Measurements from ENCODE around the gene ETFA. TPM values are rescaled to one million over a fixed set of nuclear protein-coding genes. Genes with fewer than 3 reads are reported as not detected.

ETFA gene
- total RNA-seq, 3 donors from 2014 or later (not counting 1 experiment from before 2014, with no cell fraction given) = 71.9 to 93.1 (median 79.8) TPM

GRCh38 chr15:76229266-76229665 lies 82.0 kb downstream of the ETFA start:
- intact Hi-C loops (cut with micrococcal nuclease) = no loop called here
- WGBS (ENCODE audit: insufficient coverage) = 100% methylated on average over 1 of the region's 1 CpG
- no peaks in the 10 kb centered on the region for H3K36me3 Mint-ChIP-seq
- DNase-seq (no peak), ATAC-seq (no peak)
- no peak for TF ChIP-seq CTCF (IDR thresholded peaks at IDR 0.05)
- Histone ChIP-seq H3K9me3 (ENCODE audit: control insufficient read depth, insufficient read depth, low read length) (no peaks in the 10 kb centered on the region), H3K4me3 (ENCODE audit: low read length) (no peak overlapping the region), H3K36me3 (ENCODE audit: control insufficient read depth, insufficient read depth, low read length) (peaks cover 21% of the 10 kb centered on the region), H3K27ac (ENCODE audit: low read length) (no peak overlapping the region), H3K4me1 (ENCODE audit: control insufficient read depth, insufficient read depth, low read length) (no peaks in the 10 kb centered on the region), H3K27me3 (ENCODE audit: control insufficient read depth, insufficient read depth, low read length) (no peaks in the 10 kb centered on the region)
- H3K4me3 Mint-ChIP-seq = no peak overlapping the region
- H3K9me3 Mint-ChIP-seq = no peaks in the 10 kb centered on the region
- no peaks in the 10 kb centered on the region for H3K4me1 Mint-ChIP-seq
- no peaks in the 10 kb centered on the region for H3K27me3 Mint-ChIP-seq (ENCODE audit: low read depth in 2 of 2)
- H3K27ac Mint-ChIP-seq = no peak overlapping the region

- no peak for TF ChIP-seq CTCF (IDR thresholded peaks at IDR 0.05)
- no peaks in the 10 kb centered on the region for H3K27me3 Mint-ChIP-seq (ENCODE audit: low read depth in 2 of 2)
- Histone ChIP-seq H3K27me3 (ENCODE audit: control insufficient read depth, insufficient read depth, low read length) (no peaks in the 10 kb centered on the region), H3K4me1 (ENCODE audit: control insufficient read depth, insufficient read depth, low read length) (no peaks in the 10 kb centered on the region), H3K9me3 (ENCODE audit: control insufficient read depth, insufficient read depth, low read length) (no peaks in the 10 kb centered on the region), H3K36me3 (ENCODE audit: control insufficient read depth, insufficient read depth, low read length) (peaks cover 25% of the 10 kb centered on the region), H3K27ac (ENCODE audit: low read length) (no peak overlapping the region), H3K4me3 (ENCODE audit: low read length) (no peak overlapping the region)
- ATAC-seq = no peak
- no peaks in the 10 kb centered on the region for H3K36me3 Mint-ChIP-seq
- no peak overlapping the region for H3K4me3 Mint-ChIP-seq
- H3K27ac Mint-ChIP-seq = no peak overlapping the region
- DNase-seq = no peak
- peaks cover 6 to 23% of the 10 kb centered on the region in 2 donors for H3K4me1 Mint-ChIP-seq
- H3K9me3 Mint-ChIP-seq = no peaks in the 10 kb centered on the region
- WGBS (ENCODE audit: insufficient coverage) = 92% methylated on average over 2 of the region's 2 CpGs
- intact Hi-C loops (cut with micrococcal nuclease) = no loop called here
Observed at GRCh38 chr15:76223521-76223920, 87.7 kb downstream of the ETFA start.

- Mint-ChIP-seq H3K27ac (no peak overlapping the region), H3K27me3 (ENCODE audit: low read depth in 2 of 2) (no peaks in the 10 kb centered on the region), H3K4me1 (peaks cover 14 to 32% of the 10 kb centered on the region in 2 donors), H3K9me3 (no peaks in the 10 kb centered on the region), H3K36me3 (no peaks in the 10 kb centered on the region), H3K4me3 (no peak overlapping the region)
- Histone ChIP-seq H3K27ac (ENCODE audit: low read length) (no peak overlapping the region), H3K4me3 (ENCODE audit: low read length) (no peak overlapping the region), H3K4me1 (ENCODE audit: control insufficient read depth, insufficient read depth, low read length) (peaks cover 4% of the 10 kb centered on the region), H3K27me3 (ENCODE audit: control insufficient read depth, insufficient read depth, low read length) (no peaks in the 10 kb centered on the region), H3K36me3 (ENCODE audit: control insufficient read depth, insufficient read depth, low read length) (peaks cover 25% of the 10 kb centered on the region), H3K9me3 (ENCODE audit: control insufficient read depth, insufficient read depth, low read length) (no peaks in the 10 kb centered on the region)
- DNase-seq (no peak), ATAC-seq (no peak)
- TF ChIP-seq CTCF (IDR thresholded peaks at IDR 0.05) = no peak
- 98% methylated on average over 4 of the region's 4 CpGs for WGBS (ENCODE audit: insufficient coverage)
- intact Hi-C loops (cut with micrococcal nuclease) = no loop called here
Observed at GRCh38 chr15:76222159-76222558, 89.1 kb downstream of the ETFA start.

- Mint-ChIP-seq H3K4me1 (peaks cover 19 to 35% of the 10 kb centered on the region in 2 donors), H3K9me3 (no peaks in the 10 kb centered on the region), H3K36me3 (no peaks in the 10 kb centered on the region), H3K27me3 (ENCODE audit: low read depth in 2 of 2) (no peaks in the 10 kb centered on the region), H3K27ac (peak overlapping the region in 1 of 2 donors; percentile 51), H3K4me3 (no peak overlapping the region)
- no peaks in the 10 kb centered on the region for H3K9me3 ChIP-seq (ENCODE audit: control insufficient read depth, insufficient read depth, low read length)
- peaks cover 25% of the 10 kb centered on the region for H3K36me3 ChIP-seq (ENCODE audit: control insufficient read depth, insufficient read depth, low read length)
- H3K4me1 ChIP-seq (ENCODE audit: control insufficient read depth, insufficient read depth, low read length) = peaks cover 4% of the 10 kb centered on the region
- intact Hi-C loops (cut with micrococcal nuclease) = no loop called here
- ATAC-seq (no peak), DNase-seq (no peak)
- no peak overlapping the region for H3K4me3 ChIP-seq (ENCODE audit: low read length)
- H3K27me3 ChIP-seq (ENCODE audit: control insufficient read depth, insufficient read depth, low read length) = no peaks in the 10 kb centered on the region
- WGBS (ENCODE audit: insufficient coverage) = 80% methylated on average over 1 of the region's 1 CpG
- no peak overlapping the region for H3K27ac ChIP-seq (ENCODE audit: low read length)
- no peak for TF ChIP-seq CTCF (IDR thresholded peaks at IDR 0.05)
Observed at GRCh38 chr15:76221085-76221767, 90.0 kb downstream of the ETFA start.
